HG03139 (cell line): ENCODE data around the gene EGLN1.
A peak's percentile ranks its signal among the peaks of the same experiment; 100 is the strongest.
"Not testable (repeated sequence)": the region's sequence is repeated elsewhere in the genome, so short reads cannot be mapped to it uniquely, and the experiment has no call there.

Experiments used
- ATAC-seq: cut with Tn5 transposase; IDR thresholded peaks from one replicate; pipeline ENCODE4 v1.9.1; 2021; ENCODE audit not compliant: unreplicated experiment

EGLN1 gene

GRCh38 chr1:231421971-231422797, at the start of gene EGLN1:
Gene EGLN1, minus strand, starts transcription at chr1:231422287. Its CDS starts 399 bp downstream, at chr1:231421888.
- ATAC-seq: peak; percentile 70

- not testable (repeated sequence) for ATAC-seq
Observed at GRCh38 chr1:231471500-231471899, 49.4 kb upstream of the EGLN1 start.

- ATAC-seq: not testable (repeated sequence)
Observed at GRCh38 chr1:231471027-231471426, 48.9 kb upstream of the EGLN1 start.

GRCh38 chr1:231467986-231468385, 45.9 kb upstream of the EGLN1 start:
- no peak for ATAC-seq

- no peak for ATAC-seq
Observed at GRCh38 chr1:231465051-231465450, 43.0 kb upstream of the EGLN1 start.

- no peak for ATAC-seq
Observed at GRCh38 chr1:231463541-231463940, 41.5 kb upstream of the EGLN1 start.

- ATAC-seq: peak; percentile 91
Observed at GRCh38 chr1:231460614-231461013, 38.5 kb upstream of the EGLN1 start.

- not testable (repeated sequence) for ATAC-seq
Observed at GRCh38 chr1:231459438-231459837, 37.4 kb upstream of the EGLN1 start.

GRCh38 chr1:231457956-231458355, 35.9 kb upstream of the EGLN1 start:
- ATAC-seq: not testable (repeated sequence)

- ATAC-seq: not testable (repeated sequence)
Observed at GRCh38 chr1:231454133-231454532, 32.0 kb upstream of the EGLN1 start.

GRCh38 chr1:231446138-231446537, 24.1 kb upstream of the EGLN1 start:
- no peak for ATAC-seq

- no peak for ATAC-seq
Observed at GRCh38 chr1:231444059-231444458, 22.0 kb upstream of the EGLN1 start.

- no peak for ATAC-seq
Observed at GRCh38 chr1:231443363-231443762, 21.3 kb upstream of the EGLN1 start.

GRCh38 chr1:231442735-231443134, 20.6 kb upstream of the EGLN1 start:
- no peak for ATAC-seq

GRCh38 chr1:231432996-231433395, 10.9 kb upstream of the EGLN1 start:
- no peak for ATAC-seq

- ATAC-seq: no peak
Observed at GRCh38 chr1:231431665-231432415, 9.8 kb upstream of the EGLN1 start.

GRCh38 chr1:231430678-231431352, 8.7 kb upstream of the EGLN1 start:
- ATAC-seq: not testable (repeated sequence)

- ATAC-seq: no peak
Observed at GRCh38 chr1:231428377-231428776, 6.3 kb upstream of the EGLN1 start.

- no peak for ATAC-seq
Observed at GRCh38 chr1:231424950-231425805, 3.1 kb upstream of the EGLN1 start.

- no peak for ATAC-seq
Observed at GRCh38 chr1:231423648-231424047, 1.6 kb upstream of the EGLN1 start.
